Skeletal muscle tissue (tissue), 4 donors: ENCODE results near the gene GAS7. TPM values are rescaled to one million over a fixed set of nuclear protein-coding genes. Genes with fewer than 3 reads are reported as not detected.
"Not testable (repeated sequence)": the region's sequence is repeated elsewhere in the genome, so short reads cannot be mapped to it uniquely, and the experiment has no call there.

ENCODE experiments used
- H3K27ac ChIP-seq: one replicate; pipeline ENCODE4 v1.7.0; 2013; ENCODE audit warnings: mild to moderate bottlenecking, low read depth, low read length, inconsistent platforms
- H3K27me3 ChIP-seq, 3 donors: one replicate each; pipeline ENCODE4 v1.7.0; 2013; ENCODE audit warnings: low read length in 3 of 3; ENCODE audit not compliant: control insufficient read depth in 3 of 3, insufficient read depth in 3 of 3
- H3K36me3 ChIP-seq, 3 donors: one replicate each; pipeline ENCODE4 v1.7.0; 2013; ENCODE audit warnings: low read length in 3 of 3; ENCODE audit not compliant: control insufficient read depth in 3 of 3, insufficient read depth in 3 of 3
- H3K4me1 ChIP-seq, 3 donors: one replicate each; pipeline ENCODE4 v1.7.0; 2013; ENCODE audit warnings: low read length in 3 of 3, mild to moderate bottlenecking in 3 of 3; ENCODE audit not compliant: control insufficient read depth in 3 of 3, insufficient read depth in 3 of 3
- H3K4me3 ChIP-seq, 3 donors: one replicate each; pipeline ENCODE4 v1.7.0; 2013; ENCODE audit warnings: low read length in 3 of 3
- H3K9ac ChIP-seq, 3 donors: one replicate each; pipeline ENCODE4 v1.7.0; 2013; ENCODE audit warnings: low read length in 3 of 3, mild to moderate bottlenecking in 3 of 3, moderate library complexity in 2 of 3, low read depth in 1 of 3
- H3K9me3 ChIP-seq, 3 donors: one replicate each; pipeline ENCODE4 v1.7.0; 2013; ENCODE audit warnings: low read length in 3 of 3; ENCODE audit not compliant: control insufficient read depth in 3 of 3
- total RNA-seq: library from RNA; depleted of rRNA; stranded (reverse); fragments of >200 nt; gene quantifications from one replicate; pipeline ENCODE4 v1.2.3, GENCODE V29; 2014
- donor health status: Osteomylitis.

GAS7 gene
- total RNA-seq, 1 donor from 2014 or later, result 58.5 TPM

DNA sequence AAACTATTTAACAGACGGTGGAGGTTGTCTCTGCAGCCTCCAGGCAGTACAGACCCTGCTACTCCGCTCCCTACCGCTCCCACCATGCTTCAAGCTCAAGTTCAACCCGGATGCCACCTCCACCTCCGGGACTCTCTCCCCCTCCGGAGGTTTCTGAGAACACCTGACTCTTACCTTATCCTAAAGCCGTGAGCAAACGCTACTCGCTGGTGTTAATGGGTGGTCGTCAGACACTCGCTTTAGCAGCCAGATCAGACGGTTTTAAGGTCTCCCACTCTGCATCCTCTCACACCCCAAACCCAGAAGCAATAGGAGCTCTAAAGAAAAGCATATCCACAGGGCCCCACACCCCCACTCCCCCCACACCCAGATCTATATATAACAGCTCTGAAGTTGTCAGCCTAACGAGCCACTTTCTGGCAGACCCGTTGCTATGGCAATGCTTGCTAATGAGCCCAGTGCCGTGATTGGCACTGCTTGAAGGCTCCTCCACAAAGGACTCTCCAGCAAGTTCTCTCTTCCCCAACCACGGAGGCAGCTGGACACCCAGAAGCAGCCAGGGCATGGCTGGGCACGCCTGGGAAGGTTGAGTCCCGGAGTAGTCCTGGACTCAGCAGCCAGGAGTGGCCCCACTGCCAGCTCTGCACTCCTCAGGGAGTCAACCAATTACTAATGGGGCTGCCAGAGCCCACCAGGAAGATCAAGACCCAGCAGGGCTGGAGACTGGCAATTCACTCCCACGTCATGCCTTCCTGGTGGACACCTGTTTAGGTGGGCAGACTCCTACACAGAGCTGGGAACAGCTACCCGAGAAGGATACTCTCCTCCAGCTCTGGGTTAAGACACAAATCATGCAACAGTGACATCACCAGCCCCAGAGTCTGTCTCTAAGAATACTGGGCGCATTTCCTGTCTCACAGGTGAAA, 172.2 kb downstream of the GAS7 start:
- no peak overlapping the region for H3K27ac ChIP-seq
- peaks cover 0 to 4% (median 4%) of the 10 kb centered on the region in 3 donors for H3K27me3 ChIP-seq
- no peaks in the 10 kb centered on the region for H3K36me3 ChIP-seq
- peaks cover 0 to 2% (median 0%) of the 10 kb centered on the region in 3 donors for H3K9me3 ChIP-seq
- H3K4me3 ChIP-seq, result no peak overlapping the region
- no peak overlapping the region for H3K9ac ChIP-seq
- H3K4me1 ChIP-seq, result peaks cover 6 to 15% (median 10%) of the 10 kb centered on the region in 3 donors

DNA sequence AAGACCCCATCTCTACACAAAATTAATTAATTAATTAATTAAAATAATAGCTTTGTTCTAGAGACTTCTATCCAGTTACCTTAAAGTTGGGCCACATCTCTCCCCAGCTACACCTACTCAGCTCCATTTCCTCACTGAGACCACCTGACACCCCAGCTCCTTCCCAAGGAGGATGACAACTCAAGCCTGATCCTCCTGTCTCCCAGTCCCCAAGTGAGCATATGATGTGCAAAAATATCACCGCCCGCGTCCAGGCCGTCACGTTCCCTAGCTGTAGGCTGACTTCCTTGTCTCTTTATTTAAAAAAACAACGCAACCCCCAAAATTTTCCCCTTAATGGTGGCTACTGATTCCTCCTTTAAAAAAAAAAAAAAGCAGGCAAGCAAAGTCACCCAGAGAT, 173.2 kb downstream of the GAS7 start:
- H3K4me1 ChIP-seq, result peaks cover 4 to 15% (median 13%) of the 10 kb centered on the region in 3 donors
- H3K4me3 ChIP-seq, result no peak overlapping the region
- H3K27ac ChIP-seq, result no peak overlapping the region
- H3K27me3 ChIP-seq, result peaks cover 0 to 4% (median 4%) of the 10 kb centered on the region in 3 donors
- H3K36me3 ChIP-seq, result no peaks in the 10 kb centered on the region
- peaks cover 0 to 2% (median 0%) of the 10 kb centered on the region in 3 donors for H3K9me3 ChIP-seq
- H3K9ac ChIP-seq, result no peak overlapping the region

DNA sequence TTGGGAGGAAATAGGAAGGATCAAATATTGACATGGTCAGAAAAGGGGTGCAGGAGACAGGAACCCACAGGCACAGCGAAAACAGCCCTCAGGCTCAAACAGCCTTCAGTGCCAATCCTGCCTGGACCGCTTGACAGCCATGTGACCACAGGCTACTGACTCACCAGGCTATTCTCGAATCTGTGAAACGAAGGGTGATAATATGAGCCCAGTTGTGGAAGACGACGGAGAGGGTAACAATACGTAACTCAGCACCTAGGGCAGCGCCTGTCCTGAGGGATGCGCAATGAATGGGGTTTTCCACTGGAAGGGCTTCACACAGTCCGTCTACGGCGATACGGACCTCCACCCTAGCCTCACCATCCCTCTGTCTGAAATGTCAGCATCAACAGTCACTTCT, 176.0 kb downstream of the GAS7 start:
- no peak overlapping the region for H3K27ac ChIP-seq
- no peak overlapping the region for H3K4me3 ChIP-seq
- peaks cover 2 to 4% (median 4%) of the 10 kb centered on the region in 3 donors for H3K27me3 ChIP-seq
- H3K4me1 ChIP-seq, result peaks cover 4 to 18% (median 13%) of the 10 kb centered on the region in 3 donors
- H3K36me3 ChIP-seq, result no peaks in the 10 kb centered on the region
- H3K9me3 ChIP-seq, result peaks cover 0 to 2% (median 0%) of the 10 kb centered on the region in 3 donors
- H3K9ac ChIP-seq, result no peak overlapping the region

DNA sequence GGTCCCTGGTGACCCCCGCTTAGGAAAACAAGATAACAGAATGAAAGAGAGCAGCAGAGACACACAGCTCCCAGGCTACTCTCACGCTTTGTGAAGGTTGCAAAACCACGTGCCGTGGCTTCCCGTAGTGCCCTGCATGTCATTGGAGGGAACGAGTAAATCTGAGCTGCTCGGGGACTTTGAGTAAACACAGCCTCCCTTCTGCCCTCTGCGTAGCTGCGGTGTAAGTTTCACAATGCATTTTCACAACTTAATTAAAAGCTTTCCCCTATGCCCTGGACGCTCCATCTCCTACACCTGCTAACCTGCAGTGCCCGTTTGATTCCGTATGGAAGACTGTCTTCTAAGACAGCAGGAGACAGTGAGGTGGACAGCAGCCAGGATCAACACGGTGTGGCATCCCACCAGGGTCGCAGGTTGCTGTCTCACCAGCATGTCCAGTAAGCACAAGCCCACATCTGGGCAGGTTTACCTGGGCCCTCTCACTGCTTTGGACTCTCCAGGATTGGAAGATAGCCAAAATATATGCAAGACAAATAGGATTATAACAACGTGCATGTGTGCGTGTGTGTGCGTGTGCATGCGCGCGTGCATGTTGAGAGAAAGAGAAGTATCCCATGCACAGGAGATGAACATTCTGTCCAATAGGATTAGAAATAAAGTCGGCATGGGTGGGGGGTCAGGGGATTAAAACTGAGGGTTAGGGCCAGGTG, 177.0 kb downstream of the GAS7 start:
- Histone ChIP-seq H3K36me3 (no peaks in the 10 kb centered on the region), H3K4me1 (peaks cover 4 to 18% (median 13%) of the 10 kb centered on the region in 3 donors), H3K9me3 (peaks cover 0 to 2% (median 0%) of the 10 kb centered on the region in 3 donors), H3K27me3 (peaks cover 0 to 4% (median 2%) of the 10 kb centered on the region in 3 donors), H3K27ac (no peak overlapping the region), H3K9ac (no peak overlapping the region), H3K4me3 (no peak overlapping the region)

DNA sequence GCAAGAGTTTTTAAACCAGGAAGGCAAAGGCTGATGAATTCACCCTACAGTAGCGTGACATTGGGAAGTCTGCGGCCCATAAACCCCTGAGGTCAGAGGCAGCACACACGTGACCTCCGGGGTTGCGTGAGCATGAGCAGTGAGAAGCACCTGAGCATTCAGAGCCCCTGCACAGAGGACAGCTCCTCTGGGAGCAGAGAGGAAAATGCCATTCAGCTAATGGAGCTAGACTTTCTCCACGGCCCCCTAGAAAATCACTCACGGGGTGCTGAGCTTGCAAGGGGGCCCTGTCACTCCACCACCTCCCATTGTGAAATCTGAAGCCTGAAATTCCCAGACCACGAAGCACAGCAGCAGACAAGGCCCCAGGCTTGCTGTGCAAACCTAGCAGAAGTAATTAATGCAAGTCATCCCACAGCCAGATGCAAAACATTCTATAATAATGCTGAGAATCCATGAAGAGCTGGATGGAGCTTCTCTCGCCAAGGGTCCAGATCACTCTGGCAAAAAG, 178.4 kb downstream of the GAS7 start:
- H3K9me3 ChIP-seq, result peaks cover 0 to 2% (median 0%) of the 10 kb centered on the region in 3 donors
- H3K27ac ChIP-seq, result no peak overlapping the region
- peaks cover 0 to 2% (median 0%) of the 10 kb centered on the region in 3 donors for H3K27me3 ChIP-seq
- H3K36me3 ChIP-seq, result no peaks in the 10 kb centered on the region
- peaks cover 4 to 18% (median 13%) of the 10 kb centered on the region in 3 donors for H3K4me1 ChIP-seq
- H3K9ac ChIP-seq, result no peak overlapping the region
- H3K4me3 ChIP-seq, result no peak overlapping the region

DNA sequence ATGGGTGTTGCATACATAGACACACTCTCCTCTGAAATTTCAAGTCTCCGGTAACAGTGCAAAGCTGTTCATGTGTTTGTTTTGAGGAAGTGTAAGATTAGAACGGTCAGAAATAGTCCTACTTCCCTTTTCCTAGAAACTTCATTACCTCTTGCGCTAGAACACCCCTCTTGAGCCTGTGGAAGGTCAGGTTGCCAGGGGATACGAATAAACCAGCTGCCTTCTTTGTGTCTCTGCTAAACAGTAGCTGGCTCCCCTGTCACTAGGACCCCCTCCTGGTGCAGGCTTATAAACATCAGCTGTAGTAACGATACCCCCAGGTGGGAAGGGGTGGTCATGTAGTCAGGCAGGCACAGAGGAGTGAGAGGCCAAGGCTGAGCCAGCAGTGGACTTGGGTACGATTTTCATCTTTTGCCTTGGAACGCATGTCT, 179.9 kb downstream of the GAS7 start:
- Histone ChIP-seq H3K9me3 (peaks cover 0 to 2% (median 0%) of the 10 kb centered on the region in 3 donors), H3K27me3 (peaks cover 0 to 2% (median 0%) of the 10 kb centered on the region in 3 donors), H3K36me3 (peaks cover 0 to 2% (median 0%) of the 10 kb centered on the region in 3 donors), H3K9ac (no peak overlapping the region), H3K4me3 (no peak overlapping the region), H3K4me1 (peaks cover 6 to 22% (median 13%) of the 10 kb centered on the region in 3 donors), H3K27ac (peak overlapping the region; percentile 46)

DNA sequence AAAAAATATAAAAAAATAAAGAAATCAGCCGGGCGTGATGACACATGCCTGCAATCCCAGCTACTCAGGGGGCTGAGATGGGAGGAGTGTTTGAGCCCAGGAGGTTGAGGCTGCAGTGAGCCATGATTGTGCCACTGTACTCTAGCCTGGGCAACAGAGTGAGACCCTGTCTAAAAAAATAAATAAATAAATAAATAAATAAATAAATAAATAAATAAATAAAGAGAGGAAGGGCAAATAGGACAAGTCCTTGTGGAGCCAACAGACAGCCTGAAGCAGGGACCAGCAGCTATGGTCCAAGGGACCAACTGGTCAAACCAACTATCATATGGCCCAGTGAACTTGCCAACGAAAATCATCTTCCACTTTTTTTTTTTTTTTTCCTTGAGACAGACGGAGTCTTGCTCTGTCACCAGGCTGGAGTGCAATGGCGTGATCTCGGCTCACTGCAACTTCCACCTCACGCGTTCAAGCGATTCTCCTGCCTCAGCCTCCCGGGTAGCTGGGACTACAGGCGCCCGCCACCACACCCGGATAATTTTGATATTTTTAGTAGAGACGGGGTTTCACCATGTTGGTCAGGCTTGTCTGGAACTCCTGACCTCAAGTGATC, 181.3 kb downstream of the GAS7 start:
- H3K36me3 ChIP-seq, H3K4me3 ChIP-seq, H3K9me3 ChIP-seq, H3K27ac ChIP-seq, H3K9ac ChIP-seq, H3K27me3 ChIP-seq: not testable (repeated sequence)
- peaks cover 2 to 12% (median 7%) of the 10 kb centered on the region in 3 donors for H3K4me1 ChIP-seq

DNA sequence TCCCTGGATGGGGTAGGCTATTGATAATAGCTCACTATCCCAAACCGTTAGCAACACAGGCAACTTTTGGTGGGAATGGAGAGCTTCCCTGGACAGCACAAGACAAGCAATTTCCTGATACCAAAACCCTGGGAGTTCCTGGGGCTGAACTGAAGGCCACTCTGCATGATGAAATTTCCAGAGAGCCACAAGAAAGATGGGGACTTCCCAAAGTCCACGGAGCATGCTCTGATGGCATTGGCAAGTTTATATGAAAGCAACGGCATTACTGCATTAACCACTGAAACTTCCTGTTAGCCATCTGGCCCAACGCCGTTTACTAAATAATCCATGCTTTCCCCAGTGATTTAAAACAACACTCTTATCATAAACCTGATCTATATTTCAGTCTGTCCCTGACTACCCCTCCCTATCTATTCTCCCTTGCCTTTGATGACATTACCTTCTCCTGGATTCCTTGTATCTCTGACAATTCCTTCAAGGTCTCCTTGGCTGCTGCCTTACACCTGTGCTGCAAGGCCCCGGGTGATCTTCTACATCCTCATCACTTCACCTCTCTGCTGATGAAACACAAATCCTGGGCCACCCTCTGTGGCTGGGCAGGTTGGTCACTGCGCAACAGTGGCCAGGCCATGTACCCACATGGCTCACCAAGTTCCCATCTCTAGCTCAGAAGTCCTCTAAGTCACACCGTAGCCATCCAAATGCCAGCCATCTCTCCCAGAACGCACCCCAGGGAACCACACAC, 184.9 kb downstream of the GAS7 start:
- Histone ChIP-seq H3K9me3 (no peaks in the 10 kb centered on the region), H3K4me1 (peaks cover 0 to 4% (median 2%) of the 10 kb centered on the region in 3 donors), H3K27ac (peak overlapping the region; percentile 23), H3K9ac (no peak overlapping the region), H3K27me3 (peaks cover 0 to 3% (median 2%) of the 10 kb centered on the region in 3 donors), H3K36me3 (peaks cover 0 to 2% (median 0%) of the 10 kb centered on the region in 3 donors), H3K4me3 (no peak overlapping the region)

DNA sequence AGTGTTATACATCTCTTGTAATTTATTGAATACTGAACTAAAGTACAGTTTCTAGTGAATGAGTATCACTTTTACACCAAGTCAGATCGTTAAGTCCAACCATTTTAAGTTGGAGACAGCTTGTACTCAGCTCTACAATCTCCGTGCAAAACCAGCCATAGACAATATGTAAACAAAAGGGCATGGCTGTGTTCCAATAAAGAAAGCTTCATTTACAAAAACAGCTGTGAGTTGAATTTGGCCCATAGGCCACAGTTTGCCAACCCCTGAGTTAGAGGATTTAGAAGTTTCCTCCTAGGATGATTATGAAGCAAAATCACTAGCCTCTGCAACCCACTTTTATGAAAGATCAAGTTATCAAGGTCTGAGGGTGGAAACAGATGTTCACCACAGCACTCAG, 187.7 kb downstream of the GAS7 start:
- Histone ChIP-seq H3K36me3 (peaks cover 0 to 2% (median 0%) of the 10 kb centered on the region in 3 donors), H3K4me3 (no peak overlapping the region), H3K27me3 (peaks cover 0 to 3% (median 0%) of the 10 kb centered on the region in 3 donors), H3K4me1 (peaks cover 0 to 4% (median 2%) of the 10 kb centered on the region in 3 donors), H3K9ac (no peak overlapping the region), H3K27ac (no peak overlapping the region), H3K9me3 (no peaks in the 10 kb centered on the region)
